GM18508 (cell line): ENCODE data around the gene SLC34A3.

Source experiments
- ATAC-seq: cut with Tn5 transposase; IDR thresholded peaks from one replicate; pipeline ENCODE4 v1.9.1; 2021; ENCODE audit warnings: moderate number of reproducible peaks; ENCODE audit not compliant: insufficient read depth, unreplicated experiment

Gene SLC34A3

DNA sequence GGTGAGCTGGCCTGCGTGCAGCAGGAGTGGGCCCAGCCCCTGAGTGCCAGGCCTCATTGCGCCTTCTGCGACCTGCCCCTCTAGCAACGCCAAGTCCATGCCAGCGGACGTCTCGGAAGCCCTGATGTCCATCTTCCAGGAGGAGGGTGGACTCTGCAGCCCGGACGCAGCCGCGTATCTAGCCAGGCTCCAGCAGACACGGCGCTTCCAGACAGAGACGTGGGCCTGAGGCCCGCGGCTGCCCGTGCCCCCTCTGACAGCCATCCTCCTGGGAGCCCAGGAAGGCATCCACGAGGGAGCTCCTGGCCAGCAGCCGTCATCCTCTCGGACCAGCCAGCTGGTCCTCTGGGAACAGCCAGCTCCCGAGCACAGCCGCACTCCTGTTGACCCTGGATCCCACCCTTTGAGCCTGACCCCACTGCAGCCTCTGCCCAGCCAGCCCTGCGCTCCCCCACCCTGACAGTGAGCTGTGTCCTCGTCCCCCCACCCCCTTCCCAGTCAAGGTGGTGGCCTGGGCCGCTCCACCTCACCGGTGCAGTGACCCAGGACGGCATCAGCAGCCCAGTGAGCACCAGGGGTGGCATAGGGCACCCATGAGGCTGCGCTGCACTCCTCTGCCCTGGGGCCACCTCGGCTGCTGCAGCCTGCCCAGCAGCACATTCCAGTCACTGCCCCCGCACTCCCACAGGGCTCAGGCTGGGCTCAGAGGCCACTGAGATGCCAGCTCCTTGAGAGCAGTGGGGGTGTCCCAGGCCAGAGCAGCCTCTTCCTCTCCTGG, 14.3 kb upstream of the SLC34A3 start:
- ATAC-seq = no peak

DNA sequence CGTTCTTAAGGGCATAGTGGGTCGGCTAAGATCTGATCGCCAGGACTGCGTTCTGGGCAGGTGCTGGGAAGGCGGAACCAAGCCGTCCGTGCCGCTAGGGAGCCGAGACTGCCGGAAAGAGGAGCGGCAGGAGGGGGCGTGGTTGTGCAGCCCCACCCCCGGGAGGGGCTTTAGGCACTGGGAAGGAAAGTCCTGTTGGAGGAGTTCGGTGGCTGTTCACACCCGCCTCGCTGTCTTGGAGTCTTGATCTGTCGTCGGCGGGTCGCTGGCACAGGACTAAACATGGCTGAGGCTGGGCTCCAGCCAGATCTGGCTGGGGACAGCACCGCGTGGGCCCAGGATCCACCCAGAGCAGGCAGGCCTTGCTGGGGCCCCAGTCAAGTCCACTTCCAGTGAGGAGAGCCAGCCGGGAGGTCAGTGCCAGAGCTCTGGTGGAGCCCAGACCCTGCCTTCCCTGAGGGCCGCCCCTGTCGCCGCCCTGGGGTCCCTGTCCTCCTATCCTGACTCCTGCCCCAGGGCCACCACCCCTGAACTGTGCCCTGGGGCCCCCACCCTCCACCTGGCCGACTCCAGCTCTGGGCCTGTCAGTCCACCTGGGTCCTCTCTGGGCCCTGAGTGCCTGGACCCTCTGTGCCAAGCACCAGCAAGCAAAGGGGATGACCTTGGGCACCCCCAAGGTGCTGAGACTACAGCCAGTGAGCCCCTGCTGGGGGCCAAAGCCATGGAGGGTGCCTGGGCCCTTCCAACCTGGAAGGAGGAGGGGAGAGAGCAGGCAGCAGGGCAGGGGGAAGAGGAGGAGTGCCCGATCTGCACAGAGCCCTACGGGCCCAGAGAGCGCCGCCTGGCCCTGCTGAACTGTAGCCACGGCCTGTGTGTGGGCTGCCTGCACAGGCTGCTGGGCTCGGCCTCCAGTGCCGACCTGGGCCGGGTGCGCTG, 13.2 kb upstream of the SLC34A3 start:
- no peak for ATAC-seq

DNA sequence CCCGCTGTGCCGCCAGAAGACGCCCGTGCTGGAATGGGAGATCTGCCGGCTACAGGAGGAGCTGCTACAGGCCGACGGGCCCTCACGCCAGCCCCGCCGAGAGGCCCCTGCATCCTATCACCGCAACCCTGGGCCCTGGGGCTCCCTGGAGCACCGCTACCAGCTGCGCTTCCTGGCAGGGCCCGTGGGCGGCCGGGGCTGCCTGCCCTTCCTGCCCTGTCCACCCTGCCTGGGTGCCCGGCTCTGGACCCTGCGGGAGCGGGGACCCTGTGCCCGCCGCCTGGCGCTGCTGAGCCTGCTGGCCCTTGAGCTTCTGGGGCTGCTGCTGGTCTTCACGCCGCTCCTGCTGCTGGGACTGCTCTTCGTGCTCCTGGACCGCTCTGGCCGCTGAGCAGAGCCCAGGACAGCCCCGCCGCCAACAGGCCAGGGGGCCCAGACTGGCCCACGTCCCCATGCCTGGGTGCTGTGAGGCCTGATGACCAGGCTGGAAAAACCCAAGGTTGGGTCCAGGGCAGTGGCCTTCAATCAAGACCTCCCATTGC, 12.4 kb upstream of the SLC34A3 start:
- no peak for ATAC-seq

DNA sequence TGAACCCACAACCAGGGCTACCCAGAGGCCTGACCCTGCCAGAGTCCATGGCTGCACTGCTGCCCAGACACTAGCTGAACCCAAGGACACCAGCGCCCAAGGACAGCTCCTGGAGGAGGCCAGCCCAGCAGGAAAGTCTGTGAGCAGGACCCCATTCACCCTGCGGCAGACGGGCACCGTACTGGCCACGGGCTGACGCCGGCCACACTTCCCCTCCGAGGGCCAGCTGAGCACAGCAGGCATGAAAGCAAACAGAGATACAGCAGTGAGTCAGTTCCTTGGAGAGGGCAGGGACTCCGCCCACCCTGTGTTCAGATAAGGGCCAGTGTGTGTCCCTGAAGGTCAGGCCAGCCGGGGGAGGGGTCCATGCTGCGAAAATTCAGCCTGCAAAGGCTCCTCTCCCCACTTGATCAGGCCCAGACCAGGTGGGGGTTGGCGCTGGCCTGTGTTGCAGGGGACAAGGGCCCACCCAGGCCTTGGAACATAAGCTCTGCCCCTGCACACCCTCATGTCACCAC, 11.9 kb upstream of the SLC34A3 start:
- no peak for ATAC-seq

- no peak for ATAC-seq
Measured at GRCh38 chr9:137219757-137220316, 10.9 kb upstream of the SLC34A3 start.

DNA sequence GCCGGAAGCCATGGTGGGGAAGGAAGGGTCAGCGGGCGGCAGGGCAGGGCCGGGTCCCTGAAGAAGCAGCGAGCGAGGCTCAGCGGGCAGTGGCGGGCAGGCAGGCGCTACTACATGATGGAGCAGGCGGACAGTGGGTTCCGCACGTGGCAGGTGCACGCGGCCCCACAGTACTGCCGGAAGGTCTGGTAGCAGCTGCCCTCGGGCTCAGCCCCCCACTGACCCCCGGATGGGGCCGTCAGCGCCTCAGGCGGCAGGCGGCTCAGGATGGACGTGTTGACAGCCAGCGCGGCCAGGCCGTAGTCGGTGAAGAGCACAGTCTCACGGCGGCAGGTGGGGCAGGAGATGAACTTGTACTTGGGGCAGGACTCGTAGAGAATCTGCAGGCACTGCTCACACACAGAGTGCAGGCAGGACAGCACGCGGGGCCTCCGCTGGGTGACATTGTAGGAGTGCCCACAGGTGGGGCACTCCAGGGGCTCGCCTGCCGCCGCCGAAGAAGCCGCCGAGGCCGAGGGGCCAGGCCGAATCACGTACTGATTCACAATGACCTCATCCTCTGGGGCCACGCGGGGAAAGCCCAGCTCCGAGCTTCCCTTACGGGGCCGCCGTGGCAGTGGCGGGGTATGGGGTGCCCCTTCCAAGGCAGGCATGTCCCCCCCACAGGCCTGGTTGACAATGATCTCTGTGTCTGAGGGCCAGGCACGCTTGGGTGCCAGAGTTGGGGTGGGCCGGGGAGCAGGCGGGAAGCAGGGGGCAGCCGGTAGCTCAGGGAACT, 10.2 kb upstream of the SLC34A3 start:
- ATAC-seq = no peak

DNA sequence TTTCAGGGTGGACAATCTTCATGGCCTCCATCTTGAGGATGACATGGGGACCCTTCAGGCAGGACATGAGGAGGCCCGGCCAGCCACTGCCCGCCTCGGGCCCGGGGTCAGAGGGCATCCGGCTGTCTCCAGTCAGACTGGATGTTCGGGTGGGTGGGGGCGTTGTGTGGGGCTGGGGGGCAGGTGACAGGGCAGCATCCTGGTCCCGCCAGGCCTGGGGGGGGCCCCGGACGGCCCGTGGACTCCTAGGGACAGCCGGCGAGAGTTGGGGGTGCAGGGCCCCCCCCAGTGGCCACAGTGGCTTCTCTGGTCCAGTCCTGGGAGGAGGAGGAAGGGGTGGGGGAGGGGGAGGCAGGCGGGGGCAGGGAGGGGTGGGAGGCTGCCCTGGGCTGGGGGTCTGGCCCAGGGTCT, 9.6 kb upstream of the SLC34A3 start:
- ATAC-seq = no peak

DNA sequence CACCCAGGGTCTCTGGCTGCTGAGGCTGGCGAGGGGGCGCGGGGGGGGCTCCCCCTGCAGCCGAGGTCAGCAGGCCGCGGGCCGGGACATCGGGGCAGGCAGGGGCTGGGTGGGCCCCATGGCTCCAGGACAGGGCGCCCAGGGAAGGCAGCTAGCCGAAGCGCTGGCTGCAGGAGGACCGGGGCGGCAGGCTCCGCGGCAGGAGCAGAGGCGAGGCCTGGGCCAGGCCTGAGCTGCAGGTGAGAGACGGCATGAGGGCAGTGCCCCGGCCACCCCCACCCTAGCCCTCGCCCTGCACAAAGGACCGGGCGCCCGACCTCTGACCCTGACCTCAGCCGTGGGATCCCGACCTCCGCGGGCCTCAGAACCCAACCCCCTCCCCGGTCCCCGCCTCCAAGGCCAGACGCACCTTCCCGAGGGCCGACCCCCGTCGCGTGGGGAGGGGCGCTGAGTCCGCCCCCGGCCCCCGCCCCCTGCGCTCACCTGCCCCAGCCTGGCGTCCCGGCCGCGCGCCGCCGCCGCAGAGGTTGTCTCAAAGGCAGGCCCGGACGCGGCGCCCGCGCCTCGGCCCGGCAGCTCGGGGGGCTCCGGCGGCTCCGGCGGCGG, 9.1 kb upstream of the SLC34A3 start:
- no peak for ATAC-seq

DNA sequence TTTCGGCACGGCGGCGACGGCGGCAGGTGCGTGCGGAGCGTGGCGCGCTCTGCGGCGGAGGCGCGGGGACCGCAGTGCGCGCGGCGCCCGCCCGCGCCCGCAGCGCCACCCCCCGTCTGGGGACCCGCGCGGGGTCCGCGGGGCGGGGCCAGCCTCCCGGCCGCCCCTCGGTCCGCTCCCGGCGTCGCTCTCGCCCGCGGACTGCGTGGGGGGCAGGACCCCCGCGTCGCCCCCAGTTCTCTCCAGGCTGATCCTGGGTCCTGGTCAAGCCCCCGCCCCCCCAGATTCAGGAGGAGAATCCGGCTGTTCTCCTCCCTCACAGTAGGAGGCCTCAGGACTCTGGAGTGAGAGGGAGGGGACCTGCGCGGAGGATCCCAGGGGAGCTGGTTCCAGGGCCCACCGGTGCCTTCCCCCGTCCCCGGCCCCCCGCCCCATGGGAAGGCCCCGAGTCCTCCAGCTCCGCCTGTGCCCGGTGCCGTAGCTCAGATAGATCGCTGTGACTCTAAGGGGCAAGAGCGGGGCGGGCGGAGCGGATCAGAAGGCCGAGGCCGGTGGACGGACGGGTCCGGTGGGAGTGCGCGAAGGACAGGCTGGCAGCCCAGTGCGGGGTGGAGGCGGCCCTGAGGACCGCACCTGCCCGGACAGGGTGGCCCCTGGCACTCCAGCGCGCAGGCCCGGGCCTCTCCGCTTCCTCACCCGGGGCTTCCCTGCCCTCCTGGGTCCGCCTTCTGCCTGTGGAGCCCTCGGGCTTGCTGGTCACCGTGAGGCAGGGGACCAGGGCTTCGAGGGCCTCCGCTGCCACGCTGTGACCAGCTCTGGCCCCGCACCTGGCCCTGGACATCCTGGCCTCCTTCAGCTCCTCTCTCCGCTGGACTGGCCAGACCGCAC, 8.3 kb upstream of the SLC34A3 start, which contains the start of gene RNF208:
Gene RNF208, minus strand, starts transcription at position 51 of the 888 bp plus-strand sequence. CDS start 1,028 bp downstream, outside the sequence.
- ATAC-seq = no peak

DNA sequence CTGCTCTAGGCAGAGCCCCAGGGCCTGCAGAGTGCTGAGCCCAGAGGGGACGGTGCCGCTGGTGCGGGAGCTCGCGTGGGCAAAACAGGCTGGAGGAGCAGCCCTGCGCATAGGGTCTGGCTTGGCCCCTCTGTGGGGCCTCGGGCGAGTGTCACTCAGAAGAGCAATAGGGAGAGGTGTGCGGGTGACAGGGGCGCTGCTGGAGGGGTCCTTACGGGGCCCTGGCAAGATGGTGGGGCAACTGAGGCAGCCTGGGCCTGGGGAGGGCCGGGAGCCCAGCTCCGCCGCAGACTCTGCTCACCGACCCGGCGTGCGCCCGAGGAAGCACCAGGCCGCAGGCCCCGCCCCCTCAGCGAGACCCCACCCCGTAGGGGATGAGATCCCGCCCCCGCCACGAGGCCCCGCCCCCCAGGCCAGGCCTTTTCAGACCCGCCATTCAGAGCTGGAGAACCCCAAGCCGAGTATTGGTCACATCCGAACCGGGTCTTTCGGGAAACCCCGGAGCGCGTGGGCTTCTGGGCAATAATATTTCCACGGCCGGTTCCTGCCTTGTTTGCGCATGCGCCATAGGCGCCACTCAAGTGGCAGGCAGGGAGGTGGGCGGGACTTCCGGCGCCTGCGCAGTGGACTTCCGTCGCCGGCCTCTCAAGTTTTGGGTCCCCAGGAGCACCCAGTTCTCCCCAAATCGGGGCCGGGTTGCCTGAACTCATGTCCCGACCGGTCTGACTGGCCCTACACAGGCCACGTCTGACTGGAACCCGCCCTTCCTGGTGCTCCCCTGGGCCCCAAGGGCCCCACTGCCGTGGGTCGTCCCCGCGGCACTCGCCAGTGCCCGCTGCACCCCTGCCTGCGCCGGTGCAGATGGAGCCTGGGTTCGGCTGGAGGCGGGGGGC, 7.4 kb upstream of the SLC34A3 start:
- ATAC-seq = peak; percentile 42

DNA sequence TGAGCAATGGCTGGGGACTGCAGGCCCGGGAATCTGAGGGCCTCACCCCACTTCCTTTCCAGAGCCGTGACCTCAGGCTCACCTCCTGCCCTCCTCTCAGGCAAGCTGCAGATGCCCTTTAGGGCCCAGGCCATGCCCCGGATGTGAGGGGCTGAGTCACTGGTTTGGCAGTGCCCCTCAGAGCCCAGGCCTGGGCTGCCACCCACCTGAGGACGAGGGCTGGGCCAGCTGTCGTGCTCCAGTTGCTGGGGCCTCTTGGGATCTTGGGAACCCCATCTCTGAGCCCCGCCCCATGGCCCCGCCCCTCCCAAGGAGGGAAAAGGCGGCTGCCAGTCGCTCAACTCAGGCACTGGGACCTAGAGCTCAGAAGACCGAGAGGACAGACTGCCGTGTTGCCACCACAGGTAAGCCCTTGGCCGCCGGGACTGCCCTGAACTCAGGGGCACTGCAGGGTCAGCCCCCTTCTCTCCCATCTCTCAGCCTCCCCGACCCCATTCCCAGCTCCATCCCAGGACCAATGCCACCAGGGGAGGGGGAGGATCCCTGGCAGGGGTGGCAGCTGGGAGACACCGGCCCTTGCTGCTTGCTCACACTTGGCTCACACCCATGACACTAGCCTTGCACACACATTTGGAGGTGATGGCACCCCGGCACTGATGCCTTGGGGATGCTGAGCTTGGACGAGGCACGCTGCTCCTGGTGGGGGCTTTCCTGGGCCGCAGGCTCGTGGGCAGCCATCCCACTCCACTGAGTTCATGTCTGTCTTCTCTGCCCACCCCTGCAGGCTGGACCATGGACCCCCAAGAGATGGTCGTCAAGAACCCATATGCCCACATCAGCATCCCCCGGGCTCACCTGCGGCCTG, 5.6 kb upstream of the SLC34A3 start, which contains the start of gene CYSRT1:
Gene CYSRT1, plus strand, starts transcription at position 345 of the 865 bp plus-strand sequence. Its CDS starts 448 bp downstream, at position 793.
- ATAC-seq = no peak

- ATAC-seq = no peak
Measured at GRCh38 chr9:137225699-137226331, 4.9 kb upstream of the SLC34A3 start.

DNA sequence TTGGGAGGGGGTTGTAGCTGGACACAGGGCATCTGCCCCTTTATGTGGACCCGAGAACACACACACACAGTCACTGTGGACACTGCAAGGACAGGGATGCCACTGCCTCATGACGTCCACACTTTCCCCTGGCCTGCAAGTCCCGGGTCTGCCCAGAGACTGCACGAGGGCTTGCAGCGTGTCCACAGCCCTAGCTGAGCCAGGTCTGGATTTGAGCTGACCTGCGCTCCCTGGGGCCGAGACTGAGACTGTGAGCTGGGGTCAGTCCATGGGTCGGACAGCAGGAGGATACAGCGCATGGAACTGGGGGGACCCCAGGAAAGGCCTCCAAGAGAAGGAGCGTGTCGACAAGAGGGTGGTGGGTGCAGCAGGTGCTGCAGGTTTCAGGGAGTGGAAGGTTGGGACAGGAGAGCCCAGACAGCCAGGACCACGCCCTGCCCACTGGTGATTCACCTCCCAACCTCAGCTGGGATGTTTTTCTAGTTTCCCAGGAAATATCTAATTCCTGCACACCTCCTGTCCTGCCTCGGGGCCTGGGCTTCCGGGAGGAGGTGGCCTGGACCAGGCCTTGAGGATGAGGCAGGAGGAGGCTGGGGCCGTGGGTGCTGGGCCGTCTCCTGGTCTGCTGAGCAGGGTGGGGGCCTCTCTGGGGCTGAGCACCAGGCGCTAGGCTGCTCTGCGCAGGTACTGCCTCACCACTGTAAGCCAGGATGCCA, 4.2 kb upstream of the SLC34A3 start:
- no peak for ATAC-seq

DNA sequence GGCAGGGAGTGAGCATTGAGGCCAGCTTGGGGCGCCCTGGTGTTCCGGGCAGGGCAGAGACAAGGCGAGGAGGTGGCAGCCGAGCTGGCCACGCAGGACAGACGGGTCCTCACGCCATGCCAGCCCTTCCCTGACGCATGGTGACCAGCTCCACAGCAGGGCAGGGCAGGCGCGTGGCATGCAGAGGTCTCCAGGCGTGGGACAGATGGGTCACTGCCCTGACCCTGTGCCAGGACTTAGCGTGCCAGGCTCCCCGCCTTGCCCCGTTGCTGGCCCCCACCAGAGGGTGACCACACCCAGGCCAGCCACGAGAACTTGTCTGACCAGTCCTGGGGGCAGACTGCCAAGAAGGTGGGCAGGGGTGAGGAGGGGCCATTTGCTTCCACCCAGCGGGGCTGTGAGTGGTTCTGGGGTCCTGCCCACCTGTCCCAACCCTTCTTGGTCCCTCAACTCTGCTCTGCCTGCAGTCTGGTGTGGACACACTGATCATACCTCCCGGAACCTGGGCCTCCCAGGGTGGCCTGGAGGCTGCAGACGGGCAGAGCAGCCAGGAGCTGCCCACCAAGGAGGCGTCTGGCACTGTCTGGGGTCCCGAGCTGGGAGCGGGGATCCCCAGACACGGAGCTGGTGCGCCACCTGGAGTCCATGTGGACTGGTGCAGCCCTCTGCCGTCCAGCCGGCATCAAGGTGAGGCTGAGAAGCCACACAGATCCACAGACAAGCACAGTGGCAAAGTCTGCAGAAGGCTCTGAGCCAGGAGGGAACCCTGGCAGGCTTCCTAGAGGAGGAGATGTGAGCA, 3.4 kb upstream of the SLC34A3 start, which contains the start of gene RNF224:
Gene RNF224, plus strand, starts transcription at position 449 of the 799 bp plus-strand sequence. CDS start 834 bp downstream, outside the sequence.
- ATAC-seq = no peak
